SK-N-SH (cell line): ENCODE data around the gene PLGRKT.

Experiments used
- MEF2A ChIP-seq: IDR thresholded peaks from 2 replicates; pipeline ENCODE4 v1.4.0; 2012; ENCODE audit warnings: low read depth, borderline replicate concordance
- RFX5 ChIP-seq: IDR thresholded peaks from 2 replicates; pipeline ENCODE4 v1.6.1; 2012; ENCODE audit warnings: mild to moderate bottlenecking, improper control_type of control experiment, low read length
- TAF1 ChIP-seq: IDR thresholded peaks from 2 replicates; pipeline ENCODE4 v1.6.1; 2012; ENCODE audit warnings: low read depth, mild to moderate bottlenecking, low read length, moderate library complexity, borderline replicate concordance
- YY1 ChIP-seq: IDR thresholded peaks from 2 replicates; pipeline ENCODE4 v1.4.0; 2012; ENCODE audit warnings: low read depth, mild to moderate bottlenecking
- TF ChIP-seq, protein P1 (sequence below): fragments of 200-600 bp; sonication (generic); IDR thresholded peaks from 2 replicates; pipeline ENCODE4 v1.6.1; 2017; ENCODE audit warnings: antibody characterized with exemption, mild to moderate bottlenecking, moderate library complexity

DNA sequence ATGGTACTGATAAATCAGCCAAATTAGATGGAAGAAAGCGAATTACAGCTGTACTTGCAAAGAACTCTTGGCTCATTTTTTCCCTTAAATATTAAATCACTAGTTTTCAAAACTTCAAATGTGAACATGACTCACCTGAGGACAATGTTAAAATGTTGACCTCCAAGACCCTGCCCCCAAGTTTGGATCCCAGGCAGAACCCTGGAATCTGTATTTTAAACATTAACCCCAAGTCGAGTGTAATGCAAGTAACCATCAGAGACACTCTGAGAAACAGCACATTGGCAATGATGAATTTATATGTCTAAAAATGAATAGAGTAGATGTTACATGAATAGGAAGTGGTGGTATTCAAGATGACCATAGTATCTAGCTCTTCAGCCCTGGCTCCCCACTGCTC lies 10.3 kb upstream of the PLGRKT start:
- TF ChIP-seq MEF2A = no peak
- no peak for TF ChIP-seq TAF1
- TF ChIP-seq, protein P1, sequence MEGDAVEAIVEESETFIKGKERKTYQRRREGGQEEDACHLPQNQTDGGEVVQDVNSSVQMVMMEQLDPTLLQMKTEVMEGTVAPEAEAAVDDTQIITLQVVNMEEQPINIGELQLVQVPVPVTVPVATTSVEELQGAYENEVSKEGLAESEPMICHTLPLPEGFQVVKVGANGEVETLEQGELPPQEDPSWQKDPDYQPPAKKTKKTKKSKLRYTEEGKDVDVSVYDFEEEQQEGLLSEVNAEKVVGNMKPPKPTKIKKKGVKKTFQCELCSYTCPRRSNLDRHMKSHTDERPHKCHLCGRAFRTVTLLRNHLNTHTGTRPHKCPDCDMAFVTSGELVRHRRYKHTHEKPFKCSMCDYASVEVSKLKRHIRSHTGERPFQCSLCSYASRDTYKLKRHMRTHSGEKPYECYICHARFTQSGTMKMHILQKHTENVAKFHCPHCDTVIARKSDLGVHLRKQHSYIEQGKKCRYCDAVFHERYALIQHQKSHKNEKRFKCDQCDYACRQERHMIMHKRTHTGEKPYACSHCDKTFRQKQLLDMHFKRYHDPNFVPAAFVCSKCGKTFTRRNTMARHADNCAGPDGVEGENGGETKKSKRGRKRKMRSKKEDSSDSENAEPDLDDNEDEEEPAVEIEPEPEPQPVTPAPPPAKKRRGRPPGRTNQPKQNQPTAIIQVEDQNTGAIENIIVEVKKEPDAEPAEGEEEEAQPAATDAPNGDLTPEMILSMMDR = no peak
- TF ChIP-seq YY1 = no peak
- TF ChIP-seq RFX5 = no peak
